ENCODE results near the gene FKBP2.

FKBP2 gene

DNA sequence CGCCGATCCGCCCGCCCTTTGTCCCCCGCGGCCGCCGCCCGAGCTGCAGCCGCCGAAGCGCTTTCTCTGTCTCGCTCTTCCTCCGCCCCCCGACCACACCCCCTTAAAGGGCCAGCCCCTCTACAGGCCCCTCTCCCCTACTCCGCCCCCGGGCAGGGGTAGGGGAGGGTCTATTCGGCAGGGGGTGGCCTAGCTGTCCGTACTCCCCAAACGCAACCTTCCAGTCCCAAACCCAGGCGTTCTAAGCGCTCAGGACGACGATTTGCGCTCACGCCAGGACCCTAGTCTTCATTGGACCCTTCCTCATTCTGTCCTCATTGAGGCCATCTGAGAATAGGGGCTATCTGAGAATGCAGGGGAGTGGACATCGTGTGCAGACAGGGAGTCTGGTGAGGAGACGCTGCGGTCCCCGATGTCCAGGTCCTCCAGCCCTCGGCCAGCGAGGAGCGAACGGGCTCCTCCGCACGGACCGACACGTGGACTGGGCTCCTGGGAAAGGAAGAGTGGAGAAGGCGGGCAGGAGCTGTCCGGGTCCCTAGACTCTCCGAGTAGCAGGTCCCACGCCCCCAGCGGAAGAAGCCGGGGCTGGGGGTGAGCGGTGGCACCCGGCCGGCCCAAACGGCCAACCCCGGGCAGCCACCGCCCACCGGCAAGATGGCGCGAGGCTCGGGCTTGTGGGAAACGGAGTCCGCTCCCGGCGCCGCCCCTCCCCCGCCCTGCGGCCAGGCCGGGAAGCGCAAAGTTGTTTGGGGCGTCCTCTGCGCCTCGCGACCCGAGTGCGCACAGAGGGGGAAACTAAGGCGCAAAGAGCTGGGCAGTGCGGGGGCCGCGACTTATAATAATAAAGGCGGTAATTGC, 6.2 kb downstream of the FKBP2 start, which contains the start of gene PPP1R14B:
PPP1R14B (minus strand) TSS at position 73 of the 858 bp plus-strand sequence. CDS start 270 bp downstream, outside the sequence.
- peak; percentile 44 for DNase-seq (ENCODE audit: extremely low read depth, low read depth)
- TF ChIP-seq, protein P1, sequence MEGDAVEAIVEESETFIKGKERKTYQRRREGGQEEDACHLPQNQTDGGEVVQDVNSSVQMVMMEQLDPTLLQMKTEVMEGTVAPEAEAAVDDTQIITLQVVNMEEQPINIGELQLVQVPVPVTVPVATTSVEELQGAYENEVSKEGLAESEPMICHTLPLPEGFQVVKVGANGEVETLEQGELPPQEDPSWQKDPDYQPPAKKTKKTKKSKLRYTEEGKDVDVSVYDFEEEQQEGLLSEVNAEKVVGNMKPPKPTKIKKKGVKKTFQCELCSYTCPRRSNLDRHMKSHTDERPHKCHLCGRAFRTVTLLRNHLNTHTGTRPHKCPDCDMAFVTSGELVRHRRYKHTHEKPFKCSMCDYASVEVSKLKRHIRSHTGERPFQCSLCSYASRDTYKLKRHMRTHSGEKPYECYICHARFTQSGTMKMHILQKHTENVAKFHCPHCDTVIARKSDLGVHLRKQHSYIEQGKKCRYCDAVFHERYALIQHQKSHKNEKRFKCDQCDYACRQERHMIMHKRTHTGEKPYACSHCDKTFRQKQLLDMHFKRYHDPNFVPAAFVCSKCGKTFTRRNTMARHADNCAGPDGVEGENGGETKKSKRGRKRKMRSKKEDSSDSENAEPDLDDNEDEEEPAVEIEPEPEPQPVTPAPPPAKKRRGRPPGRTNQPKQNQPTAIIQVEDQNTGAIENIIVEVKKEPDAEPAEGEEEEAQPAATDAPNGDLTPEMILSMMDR (IDR thresholded peaks at IDR 0.05; ENCODE audit: low read depth, low read length): no peak; the same call in 1 of the 2 replicates

DNA sequence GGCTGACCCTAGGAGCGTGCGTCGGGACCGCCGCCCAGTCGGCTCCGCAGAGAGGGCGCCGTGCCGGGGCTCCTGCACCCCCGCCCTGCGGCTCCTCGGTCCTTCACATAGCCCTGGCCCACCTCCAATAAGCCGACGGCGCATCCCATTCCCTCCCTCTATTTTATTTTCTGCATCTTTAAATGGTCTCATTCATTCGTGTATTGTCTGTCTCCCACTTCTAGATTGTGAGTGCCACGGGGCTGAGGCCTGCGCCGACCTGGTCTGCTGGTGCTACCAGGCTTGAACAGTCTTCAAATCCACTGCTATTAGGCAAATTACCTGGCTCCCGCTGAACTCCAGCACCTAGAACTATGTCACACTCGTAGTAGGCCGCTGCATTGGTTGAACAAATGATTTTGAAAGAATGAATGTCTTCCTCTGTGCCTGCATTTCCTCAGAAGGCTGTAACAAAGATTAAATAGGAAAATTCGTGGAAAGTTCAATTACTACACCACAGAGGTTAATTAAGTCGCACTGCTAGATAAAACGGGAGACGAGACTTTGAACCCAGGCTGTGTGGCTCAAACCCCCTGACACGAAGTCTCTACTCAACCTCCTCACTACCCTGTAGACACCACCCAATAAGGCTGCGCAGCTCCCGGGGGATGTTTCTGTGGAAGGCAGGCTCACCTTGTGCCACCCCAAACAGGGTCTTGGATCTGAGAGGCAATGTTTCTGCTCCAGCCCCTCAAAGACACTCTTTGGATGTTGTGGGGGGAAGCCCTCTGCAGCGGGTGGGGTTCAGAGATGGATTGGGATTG, 7.0 kb downstream of the FKBP2 start:
- TF ChIP-seq, protein P1 (IDR thresholded peaks at IDR 0.05; ENCODE audit: low read depth, low read length): no peak
- no peak for DNase-seq (ENCODE audit: extremely low read depth, low read depth)

DNA sequence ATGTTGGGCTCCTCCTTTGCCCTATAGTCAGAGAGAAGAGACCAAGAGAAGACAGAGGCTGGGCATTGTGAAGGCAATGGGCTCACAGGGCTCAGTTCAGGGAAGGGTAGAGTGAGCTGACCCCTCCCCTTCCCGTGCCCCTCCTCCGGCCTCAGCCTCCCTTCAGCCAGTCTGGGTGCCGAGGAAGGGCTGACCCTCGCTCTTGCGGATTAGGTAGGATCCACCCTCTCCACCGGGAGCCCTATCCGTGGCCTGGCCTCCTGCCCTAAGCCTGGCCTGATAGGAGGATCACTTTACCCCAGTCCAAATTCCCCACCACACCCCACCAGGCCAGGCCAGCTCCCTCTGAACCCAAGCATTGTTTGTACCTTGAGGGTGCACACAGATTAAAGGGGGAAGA, 7.7 kb downstream of the FKBP2 start:
- TF ChIP-seq, protein P1 (IDR thresholded peaks at IDR 0.05; ENCODE audit: low read depth, low read length): no peak
- DNase-seq (ENCODE audit: extremely low read depth, low read depth): no peak

DNA sequence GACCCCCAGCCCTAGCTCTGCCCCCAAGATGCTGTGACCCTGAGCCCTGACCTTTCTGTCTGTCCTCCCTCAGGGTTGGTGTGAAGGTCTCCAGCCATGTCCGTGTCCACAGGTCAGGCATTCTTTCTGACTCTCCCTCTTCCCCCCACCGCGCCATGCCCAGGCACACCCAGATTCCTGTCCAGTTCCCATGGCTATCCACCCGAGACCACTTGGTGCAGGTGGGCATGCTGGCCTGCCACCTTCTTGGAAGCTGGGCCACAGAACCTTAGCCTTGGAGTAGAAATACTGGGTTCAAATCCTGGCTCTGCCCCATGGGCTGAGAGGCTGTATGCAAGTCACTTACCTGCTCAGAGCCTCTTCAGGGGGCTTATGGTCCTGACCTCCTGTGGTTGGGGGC, 8.1 kb downstream of the FKBP2 start:
- DNase-seq (ENCODE audit: extremely low read depth, low read depth): no peak
- TF ChIP-seq, protein P1 (IDR thresholded peaks at IDR 0.05; ENCODE audit: low read depth, low read length): no peak

DNA sequence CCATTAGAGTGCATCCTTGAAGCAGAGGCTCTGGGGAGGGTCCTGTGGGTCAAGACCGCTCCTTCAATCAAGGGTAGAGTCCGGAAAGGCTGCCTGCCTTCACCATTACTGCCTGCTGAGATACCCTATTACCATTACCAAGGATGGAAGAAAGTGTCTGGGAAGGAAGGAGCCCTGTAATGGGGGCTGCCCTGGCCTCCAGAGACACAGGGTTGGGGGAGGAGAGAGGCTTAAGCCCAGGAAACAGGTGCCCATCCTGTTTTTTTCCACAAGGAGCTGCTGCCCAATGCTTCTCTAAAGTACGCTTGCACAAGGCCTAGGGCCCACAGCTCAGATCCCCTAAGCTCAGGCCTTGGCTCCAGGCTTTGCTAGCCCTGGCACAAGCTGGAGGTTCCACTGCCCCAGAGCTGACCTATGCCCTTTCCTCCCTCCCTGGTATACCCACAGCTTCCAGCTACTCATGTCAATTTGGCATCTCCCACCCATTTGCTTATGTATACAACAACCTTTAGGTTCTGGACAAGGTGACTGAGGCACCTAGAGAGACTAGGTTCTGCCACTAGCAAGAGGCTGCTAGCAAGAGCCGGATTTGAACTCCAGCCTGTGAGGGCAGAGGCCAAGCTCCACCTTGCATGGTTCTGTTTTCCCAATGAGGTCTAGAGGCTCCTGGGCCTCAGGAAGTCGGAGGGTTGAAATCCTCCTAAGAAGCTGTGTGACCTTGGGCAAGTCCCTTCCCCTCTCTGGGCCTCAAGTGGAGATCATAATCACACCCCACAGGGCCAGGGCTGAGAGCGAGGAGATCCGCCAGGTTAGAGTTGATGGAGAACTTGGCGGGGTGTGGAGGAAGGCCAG, 8.9 kb downstream of the FKBP2 start:
- TF ChIP-seq, protein P1 (IDR thresholded peaks at IDR 0.05; ENCODE audit: low read depth, low read length): no peak
- no peak for DNase-seq (ENCODE audit: extremely low read depth, low read depth)

DNA sequence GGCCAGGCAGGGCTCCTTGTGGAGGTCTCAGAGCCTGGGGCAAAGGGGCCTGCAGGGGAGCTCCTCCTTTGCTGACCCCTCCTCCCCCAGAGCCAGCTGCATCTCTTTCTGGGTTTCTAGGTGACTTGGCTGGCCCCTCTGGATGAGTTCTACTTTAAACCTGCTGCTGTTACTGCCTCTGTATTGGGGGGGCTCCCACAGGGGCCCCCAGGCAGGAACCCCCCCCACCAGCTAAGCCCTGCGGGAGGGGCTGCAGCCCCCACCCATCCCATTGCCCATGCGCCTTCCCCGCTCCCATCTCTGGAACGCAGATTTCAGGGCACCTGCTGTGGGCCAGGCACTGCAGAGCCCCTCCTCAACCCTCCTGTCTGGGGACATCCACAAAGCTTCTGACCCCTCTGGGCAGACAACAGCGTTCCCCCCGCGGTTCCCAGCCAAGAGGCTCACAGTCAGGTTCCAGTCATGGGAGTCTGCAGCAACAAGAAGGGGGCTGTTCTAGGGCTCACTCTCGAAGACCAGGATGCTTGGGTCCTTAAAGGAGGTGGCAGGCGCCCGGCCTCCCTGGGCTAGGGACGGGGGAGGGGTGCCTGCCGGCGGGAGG, 9.6 kb downstream of the FKBP2 start:
- DNase-seq (ENCODE audit: extremely low read depth, low read depth): no peak
- TF ChIP-seq, protein P1 (IDR thresholded peaks at IDR 0.05; ENCODE audit: low read depth, low read length): no peak

All from AG09319 (cell line).